ENCODE measurements around the gene MYH6. TPM values are rescaled to one million over a fixed set of nuclear protein-coding genes. Genes with fewer than 3 reads are reported as not detected.

MYH6 gene
- total RNA-seq, 1 donor from 2014 or later, result not detected

DNA sequence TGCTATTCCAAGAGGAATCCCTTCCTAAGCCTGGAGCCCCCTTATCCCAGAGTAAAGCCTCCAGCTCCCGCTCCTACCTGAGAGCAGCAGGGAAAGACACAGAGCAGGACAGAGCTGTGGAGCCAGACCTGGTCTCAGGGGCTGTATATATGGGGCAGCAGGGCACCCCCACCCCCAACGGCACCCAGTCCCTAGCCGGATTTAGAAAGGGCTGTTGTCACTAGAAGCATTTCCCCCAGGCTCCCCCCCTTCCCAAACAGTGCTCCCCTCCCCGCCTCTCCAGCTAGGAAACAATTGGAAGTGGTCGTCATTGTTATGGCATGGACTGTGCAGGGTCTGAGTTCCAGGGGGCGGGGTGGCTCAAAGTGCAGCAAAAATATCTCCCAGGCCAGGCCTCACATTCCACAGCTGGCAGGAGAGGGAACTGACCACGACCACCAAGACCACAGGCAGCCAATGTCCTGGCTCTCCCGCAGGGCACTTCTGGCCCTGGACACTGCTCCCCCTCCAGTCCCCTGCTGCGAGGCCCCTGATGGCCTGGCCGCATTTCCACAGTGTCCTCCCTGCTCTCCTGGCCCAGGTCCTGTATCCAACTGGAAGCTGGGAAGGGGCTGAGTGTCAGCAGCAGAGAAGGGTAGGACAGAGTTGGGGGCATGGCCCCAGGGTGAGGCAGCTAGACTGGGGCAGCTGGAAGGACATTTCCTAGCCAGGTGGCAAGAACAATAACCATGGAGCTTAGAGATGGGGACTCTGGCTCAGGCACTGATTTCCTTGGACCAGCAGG is 27.7 kb upstream of the MYH6 start, which contains the start of gene MYH7:
MYH7 (minus strand) TSS at position 118 of the 784 bp plus-strand sequence. CDS start 1,928 bp downstream, outside the sequence.
- H3K36me3 Mint-ChIP-seq (ENCODE audit: low read depth), result no peaks in the 10 kb centered on the region
- DNase-seq (ENCODE audit: low spot score), result peak; percentile 57
- no peaks in the 10 kb centered on the region for H3K4me1 Mint-ChIP-seq (ENCODE audit: low read depth)
- H3K27me3 Mint-ChIP-seq (ENCODE audit: low read depth), result peaks cover 34% of the 10 kb centered on the region
- no peak within 1 kb of the TSS for H3K4me3 Mint-ChIP-seq (ENCODE audit: unreplicated experiment)
- H3K9me3 Mint-ChIP-seq (ENCODE audit: low read depth), result no peaks in the 10 kb centered on the region
- TF ChIP-seq, protein P1, sequence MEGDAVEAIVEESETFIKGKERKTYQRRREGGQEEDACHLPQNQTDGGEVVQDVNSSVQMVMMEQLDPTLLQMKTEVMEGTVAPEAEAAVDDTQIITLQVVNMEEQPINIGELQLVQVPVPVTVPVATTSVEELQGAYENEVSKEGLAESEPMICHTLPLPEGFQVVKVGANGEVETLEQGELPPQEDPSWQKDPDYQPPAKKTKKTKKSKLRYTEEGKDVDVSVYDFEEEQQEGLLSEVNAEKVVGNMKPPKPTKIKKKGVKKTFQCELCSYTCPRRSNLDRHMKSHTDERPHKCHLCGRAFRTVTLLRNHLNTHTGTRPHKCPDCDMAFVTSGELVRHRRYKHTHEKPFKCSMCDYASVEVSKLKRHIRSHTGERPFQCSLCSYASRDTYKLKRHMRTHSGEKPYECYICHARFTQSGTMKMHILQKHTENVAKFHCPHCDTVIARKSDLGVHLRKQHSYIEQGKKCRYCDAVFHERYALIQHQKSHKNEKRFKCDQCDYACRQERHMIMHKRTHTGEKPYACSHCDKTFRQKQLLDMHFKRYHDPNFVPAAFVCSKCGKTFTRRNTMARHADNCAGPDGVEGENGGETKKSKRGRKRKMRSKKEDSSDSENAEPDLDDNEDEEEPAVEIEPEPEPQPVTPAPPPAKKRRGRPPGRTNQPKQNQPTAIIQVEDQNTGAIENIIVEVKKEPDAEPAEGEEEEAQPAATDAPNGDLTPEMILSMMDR (IDR thresholded peaks at IDR 0.05), result no peak
- H3K27ac Mint-ChIP-seq (ENCODE audit: unreplicated experiment), result no peak within 1 kb of the TSS

DNA sequence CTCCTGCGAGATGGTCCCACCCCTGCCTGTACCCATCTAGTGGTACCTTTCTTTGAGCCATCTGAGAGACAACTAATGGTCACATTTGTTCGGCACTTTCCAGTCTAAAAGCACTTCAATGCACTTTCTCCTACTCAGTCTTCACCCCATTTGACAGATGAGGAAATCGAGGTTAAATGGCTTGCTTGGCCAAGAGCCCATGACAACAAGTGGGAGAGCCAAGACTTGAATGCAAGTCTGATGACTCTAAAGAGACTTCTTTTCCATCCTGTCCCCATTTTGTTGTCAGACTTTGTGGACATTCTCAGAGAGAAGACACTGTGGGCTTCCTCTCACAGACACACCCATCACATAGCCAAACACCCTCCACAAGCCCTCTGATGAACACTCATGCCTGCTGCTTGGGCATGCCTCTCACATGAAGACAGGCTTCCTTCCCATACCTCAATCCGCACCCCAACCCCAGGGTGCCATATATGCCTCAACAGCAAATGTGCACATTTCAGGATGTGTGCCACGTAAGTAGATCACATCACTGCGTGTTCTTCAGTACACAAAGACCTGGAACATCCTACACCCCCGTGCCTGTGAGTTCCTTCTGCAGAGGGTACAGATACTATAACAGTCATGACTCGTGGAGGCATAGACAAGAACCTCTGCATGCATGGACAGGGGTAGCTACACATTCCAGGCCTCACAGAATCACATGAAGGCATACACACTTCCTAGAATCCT is 26.6 kb upstream of the MYH6 start:
- no peaks in the 10 kb centered on the region for H3K4me1 Mint-ChIP-seq (ENCODE audit: low read depth)
- peaks cover 32% of the 10 kb centered on the region for H3K27me3 Mint-ChIP-seq (ENCODE audit: low read depth)
- H3K27ac Mint-ChIP-seq (ENCODE audit: unreplicated experiment), result no peak overlapping the region
- peak; percentile 27 for DNase-seq (ENCODE audit: low spot score)
- H3K9me3 Mint-ChIP-seq (ENCODE audit: low read depth), result no peaks in the 10 kb centered on the region
- no peak overlapping the region for H3K4me3 Mint-ChIP-seq (ENCODE audit: unreplicated experiment)
- no peaks in the 10 kb centered on the region for H3K36me3 Mint-ChIP-seq (ENCODE audit: low read depth)
- TF ChIP-seq, protein P1 (IDR thresholded peaks at IDR 0.05), result no peak

DNA sequence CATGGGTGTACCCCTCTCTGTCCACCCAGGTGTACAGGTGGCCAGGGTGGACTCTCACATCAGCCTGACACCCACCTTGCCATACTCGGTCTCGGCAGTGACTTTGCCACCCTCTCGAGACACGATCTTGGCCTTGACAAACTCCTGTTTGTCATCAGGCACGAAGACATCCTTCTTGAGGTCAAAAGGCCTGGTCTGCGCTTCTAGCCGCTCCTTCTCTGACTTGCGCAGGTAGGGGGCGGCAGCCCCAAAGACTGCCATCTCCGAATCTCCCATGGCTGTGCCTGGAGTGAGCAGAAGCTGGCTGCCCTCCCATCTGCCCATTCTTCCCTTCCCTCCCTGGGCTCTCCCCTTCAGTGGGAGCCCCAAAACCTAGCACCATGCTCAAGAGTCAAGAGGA is 25.4 kb upstream of the MYH6 start:
- peak; percentile 42 for DNase-seq (ENCODE audit: low spot score)
- Mint-ChIP-seq H3K27ac (ENCODE audit: unreplicated experiment) (no peak overlapping the region), H3K4me1 (ENCODE audit: low read depth) (no peaks in the 10 kb centered on the region), H3K4me3 (ENCODE audit: unreplicated experiment) (no peak overlapping the region), H3K9me3 (ENCODE audit: low read depth) (no peaks in the 10 kb centered on the region), H3K36me3 (ENCODE audit: low read depth) (no peaks in the 10 kb centered on the region), H3K27me3 (ENCODE audit: low read depth) (peaks cover 32% of the 10 kb centered on the region)
- TF ChIP-seq, protein P1 (IDR thresholded peaks at IDR 0.05), result no peak

DNA sequence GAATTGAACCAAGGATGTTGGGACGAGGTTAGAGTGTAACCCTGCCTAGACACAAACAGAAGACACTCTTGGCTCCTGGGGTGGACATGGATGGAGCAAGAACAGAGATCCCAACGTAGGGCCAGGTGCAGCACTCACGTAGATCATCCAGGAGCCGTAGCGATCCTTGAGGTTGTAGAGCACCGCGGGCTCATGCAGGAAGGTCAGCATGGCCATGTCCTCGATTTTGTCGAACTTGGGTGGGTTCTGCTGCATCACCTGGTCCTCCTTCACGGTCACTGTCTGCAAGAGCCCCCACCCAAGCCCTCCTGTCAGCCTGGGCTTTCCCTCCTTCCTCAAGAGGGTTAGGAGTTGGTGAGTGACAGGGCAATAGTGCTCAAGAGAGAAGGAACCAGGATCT is 24.9 kb upstream of the MYH6 start:
- Mint-ChIP-seq H3K36me3 (ENCODE audit: low read depth) (no peaks in the 10 kb centered on the region), H3K4me3 (ENCODE audit: unreplicated experiment) (no peak overlapping the region), H3K27ac (ENCODE audit: unreplicated experiment) (no peak overlapping the region), H3K9me3 (ENCODE audit: low read depth) (no peaks in the 10 kb centered on the region), H3K27me3 (ENCODE audit: low read depth) (peaks cover 32% of the 10 kb centered on the region), H3K4me1 (ENCODE audit: low read depth) (no peaks in the 10 kb centered on the region)
- TF ChIP-seq, protein P1 (IDR thresholded peaks at IDR 0.05), result no peak
- peak; percentile 34 for DNase-seq (ENCODE audit: low spot score)

DNA sequence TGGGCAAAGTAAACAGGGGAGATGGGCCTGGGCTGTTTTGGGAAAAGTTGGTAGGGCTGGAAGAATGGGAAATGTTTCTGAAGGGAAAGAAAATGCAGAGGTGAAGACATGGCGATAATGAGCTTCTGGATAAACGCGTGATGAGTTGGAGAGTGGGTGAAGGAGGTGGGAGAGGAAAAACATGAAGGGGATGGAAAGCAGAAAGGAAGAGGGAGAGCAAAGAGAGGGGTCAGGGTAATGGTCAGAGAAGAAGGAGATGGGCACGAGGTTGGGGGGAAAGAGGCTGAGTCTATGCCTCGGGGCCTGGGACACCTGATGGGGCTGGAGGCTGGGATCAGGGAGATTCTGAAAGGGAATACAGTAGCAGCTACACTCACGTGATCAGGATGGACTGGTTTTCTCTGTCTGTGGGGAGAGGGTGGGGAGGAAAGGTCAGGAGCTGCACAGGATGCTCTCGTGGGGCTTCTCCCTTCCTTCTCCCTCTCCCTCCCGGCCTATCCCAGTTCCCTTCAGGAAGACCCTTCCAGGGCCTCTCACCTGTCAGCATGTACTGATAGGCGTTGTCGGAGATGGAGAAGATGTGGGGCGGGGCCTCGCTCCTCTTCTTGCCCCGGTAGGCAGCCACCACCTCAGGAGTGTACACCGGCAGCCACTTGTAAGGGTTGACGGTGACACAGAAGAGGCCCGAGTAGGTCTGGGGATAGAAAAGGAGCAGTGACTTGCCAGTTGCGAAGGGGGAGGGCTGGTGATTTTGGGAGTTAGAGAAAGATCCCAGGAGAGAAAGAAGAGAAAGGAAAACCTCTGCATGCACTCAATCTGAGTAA is 24.2 kb upstream of the MYH6 start:
- H3K27ac Mint-ChIP-seq (ENCODE audit: unreplicated experiment), result no peak overlapping the region
- no peak overlapping the region for H3K4me3 Mint-ChIP-seq (ENCODE audit: unreplicated experiment)
- peaks cover 32% of the 10 kb centered on the region for H3K27me3 Mint-ChIP-seq (ENCODE audit: low read depth)
- no peaks in the 10 kb centered on the region for H3K9me3 Mint-ChIP-seq (ENCODE audit: low read depth)
- H3K36me3 Mint-ChIP-seq (ENCODE audit: low read depth), result no peaks in the 10 kb centered on the region
- TF ChIP-seq, protein P1 (IDR thresholded peaks at IDR 0.05), result no peak
- DNase-seq (ENCODE audit: low spot score), result peak; percentile 70
- H3K4me1 Mint-ChIP-seq (ENCODE audit: low read depth), result no peaks in the 10 kb centered on the region
